ENCODE measurements around the gene GCHFR.

- TF ChIP-seq, protein P1, sequence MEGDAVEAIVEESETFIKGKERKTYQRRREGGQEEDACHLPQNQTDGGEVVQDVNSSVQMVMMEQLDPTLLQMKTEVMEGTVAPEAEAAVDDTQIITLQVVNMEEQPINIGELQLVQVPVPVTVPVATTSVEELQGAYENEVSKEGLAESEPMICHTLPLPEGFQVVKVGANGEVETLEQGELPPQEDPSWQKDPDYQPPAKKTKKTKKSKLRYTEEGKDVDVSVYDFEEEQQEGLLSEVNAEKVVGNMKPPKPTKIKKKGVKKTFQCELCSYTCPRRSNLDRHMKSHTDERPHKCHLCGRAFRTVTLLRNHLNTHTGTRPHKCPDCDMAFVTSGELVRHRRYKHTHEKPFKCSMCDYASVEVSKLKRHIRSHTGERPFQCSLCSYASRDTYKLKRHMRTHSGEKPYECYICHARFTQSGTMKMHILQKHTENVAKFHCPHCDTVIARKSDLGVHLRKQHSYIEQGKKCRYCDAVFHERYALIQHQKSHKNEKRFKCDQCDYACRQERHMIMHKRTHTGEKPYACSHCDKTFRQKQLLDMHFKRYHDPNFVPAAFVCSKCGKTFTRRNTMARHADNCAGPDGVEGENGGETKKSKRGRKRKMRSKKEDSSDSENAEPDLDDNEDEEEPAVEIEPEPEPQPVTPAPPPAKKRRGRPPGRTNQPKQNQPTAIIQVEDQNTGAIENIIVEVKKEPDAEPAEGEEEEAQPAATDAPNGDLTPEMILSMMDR (IDR thresholded peaks at IDR 0.05; ENCODE audit: low read length), result no peak
- TF ChIP-seq EZH2 (IDR thresholded peaks at IDR 0.05; ENCODE audit: borderline replicate concordance, low read length), result no peak
These were observed 21.9 kb downstream of the GCHFR start for GRCh38 chr15:40785814-40786213.

Measured in OCI-LY1 (cell line).